H4 (cell line): ENCODE results near the gene CHST2. TPM values are rescaled to one million over a fixed set of nuclear protein-coding genes. Genes with fewer than 3 reads are reported as not detected.

ENCODE experiments used
- DNase-seq: peaks from one replicate; pipeline ENCODE4 v3.0.0-alpha.2; 2015; ENCODE audit warnings: low spot score
- total RNA-seq: library from RNA; depleted of rRNA; stranded (reverse); fragments of >200 nt; shearing (Covaris generic); gene quantifications from 2 replicates; pipeline ENCODE4 v1.2.3, GENCODE V29; 2014

Gene CHST2
- total RNA-seq, 1 experiment from 2014 or later: 0.89 TPM

- DNase-seq: peak; percentile 69
Measured at GRCh38 chr3:143134471-143134870, 14.9 kb downstream of the CHST2 start.

GRCh38 chr3:143135150-143135549 lies 15.6 kb downstream of the CHST2 start:
- DNase-seq: peak; percentile 93

GRCh38 chr3:143137435-143138036 lies 18.0 kb downstream of the CHST2 start:
- no peak for DNase-seq

- DNase-seq: no peak
Measured at GRCh38 chr3:143138953-143139352, 19.4 kb downstream of the CHST2 start.

- peak; percentile 58 for DNase-seq
Measured at GRCh38 chr3:143139762-143140161, 20.2 kb downstream of the CHST2 start.

- DNase-seq: no peak
Measured at GRCh38 chr3:143140550-143140949, 21.0 kb downstream of the CHST2 start.

GRCh38 chr3:143142354-143142753 lies 22.8 kb downstream of the CHST2 start:
- no peak for DNase-seq

GRCh38 chr3:143145906-143146305 lies 26.3 kb downstream of the CHST2 start:
- DNase-seq: no peak

GRCh38 chr3:143146486-143147274 lies 27.1 kb downstream of the CHST2 start:
- no peak for DNase-seq

GRCh38 chr3:143147707-143148106 lies 28.1 kb downstream of the CHST2 start:
- DNase-seq: no peak

- DNase-seq: no peak
Measured at GRCh38 chr3:143150071-143150470, 30.5 kb downstream of the CHST2 start.

GRCh38 chr3:143151004-143151731 lies 31.6 kb downstream of the CHST2 start:
- DNase-seq: no peak

- no peak for DNase-seq
Measured at GRCh38 chr3:143152043-143152442, 32.5 kb downstream of the CHST2 start.

- DNase-seq: no peak
Measured at GRCh38 chr3:143155756-143156155, 36.2 kb downstream of the CHST2 start.

- no peak for DNase-seq
Measured at GRCh38 chr3:143158014-143158988, 38.7 kb downstream of the CHST2 start.

GRCh38 chr3:143160437-143160836 lies 40.9 kb downstream of the CHST2 start:
- no peak for DNase-seq

- DNase-seq: no peak
Measured at GRCh38 chr3:143163562-143164100, 44.1 kb downstream of the CHST2 start.

- DNase-seq: no peak
Measured at GRCh38 chr3:143165211-143165610, 45.6 kb downstream of the CHST2 start.

GRCh38 chr3:143165612-143166285 lies 46.2 kb downstream of the CHST2 start:
- DNase-seq: peak; percentile 51

GRCh38 chr3:143166376-143166775 lies 46.8 kb downstream of the CHST2 start:
- peak; percentile 34 for DNase-seq
